OCI-LY1 (cell line): ENCODE data around the gene PAEP.

Experiments used
- H2AFZ ChIP-seq: fragments of 200-600 bp; sonication (generic), shearing (Covaris generic); 2 replicates; pipeline ENCODE4 v1.6.0; 2014; ENCODE audit warnings: antibody characterized with exemption, mild to moderate bottlenecking, low read length
- H3F3A ChIP-seq: fragments of 200-600 bp; sonication (generic), shearing (Covaris generic); 2 replicates; pipeline ENCODE4 v1.6.0; 2014; ENCODE audit warnings: mild to moderate bottlenecking, antibody characterized with exemption, low read length, moderate library complexity; ENCODE audit not compliant: insufficient read depth
- H3K27ac ChIP-seq: fragments of 200-600 bp; sonication (generic); 2 replicates; pipeline ENCODE4 v1.5.1; 2014; ENCODE audit warnings: low read length, mixed run types, mild to moderate bottlenecking, low read depth; ENCODE audit not compliant: poor library complexity, severe bottlenecking
- H3K27me3 ChIP-seq: fragments of 200-600 bp; sonication (generic); 2 replicates; pipeline ENCODE4 v1.6.0; 2014; ENCODE audit warnings: antibody characterized with exemption, mild to moderate bottlenecking, low read length, moderate library complexity; ENCODE audit not compliant: insufficient read depth
- H3K36me3 ChIP-seq: fragments of 200-600 bp; sonication (generic); 2 replicates; pipeline ENCODE4 v1.6.1; 2014; ENCODE audit warnings: mild to moderate bottlenecking, antibody characterized with exemption, low read length, moderate library complexity, mixed read lengths; ENCODE audit not compliant: insufficient read depth
- H3K4me1 ChIP-seq: fragments of 200-600 bp; sonication (generic); 2 replicates; pipeline ENCODE4 v1.5.1; 2014; ENCODE audit warnings: mild to moderate bottlenecking, low read length, moderate library complexity; ENCODE audit not compliant: insufficient read depth, severe bottlenecking
- H3K4me2 ChIP-seq: fragments of 200-600 bp; sonication (generic), shearing (Covaris generic); 2 replicates; pipeline ENCODE4 v1.6.1; 2014; ENCODE audit warnings: low read length
- H3K4me3 ChIP-seq: fragments of 200-600 bp; sonication (generic); 2 replicates; pipeline ENCODE4 v1.5.1; 2014; ENCODE audit warnings: low read length, low read depth, mild to moderate bottlenecking, mixed read lengths; ENCODE audit not compliant: poor library complexity, severe bottlenecking
- H3K79me2 ChIP-seq: fragments of 200-600 bp; shearing (Covaris generic); 2 replicates; pipeline ENCODE4 v1.6.1; 2016; ENCODE audit warnings: mixed run types, low read length, mixed read lengths; ENCODE audit not compliant: insufficient read depth
- H3K9ac ChIP-seq: fragments of 200-600 bp; sonication (generic), shearing (Covaris generic); 2 replicates; pipeline ENCODE4 v1.6.1; 2014; ENCODE audit warnings: mild to moderate bottlenecking, low read length, mixed read lengths
- H3K9me2 ChIP-seq: fragments of 200-600 bp; sonication (generic), shearing (Covaris generic); 2 replicates; pipeline ENCODE4 v1.6.1; 2014; ENCODE audit warnings: low read depth, mild to moderate bottlenecking, low read length, mixed read lengths
- H3K9me3 ChIP-seq: fragments of 200-600 bp; shearing (Covaris generic); 2 replicates; pipeline ENCODE4 v1.6.1; 2014; ENCODE audit warnings: low read length, mixed read lengths
- H4K20me1 ChIP-seq: fragments of 200-600 bp; sonication (generic), shearing (Covaris generic); 2 replicates; pipeline ENCODE4 v1.6.0; 2016; ENCODE audit warnings: mild to moderate bottlenecking, low read length; ENCODE audit not compliant: insufficient read depth
- EZH2 ChIP-seq: fragments of 200-600 bp; sonication (generic), shearing (Covaris generic); IDR thresholded peaks from 2 replicates; pipeline ENCODE4 v1.8.0; 2017; ENCODE audit warnings: borderline replicate concordance, mixed run types, mild to moderate bottlenecking, antibody characterized with exemption, low read length, moderate library complexity, mixed read lengths
- TF ChIP-seq, protein P1 (sequence below): fragments of 200-600 bp; sonication (generic), shearing (Covaris generic); IDR thresholded peaks from 2 replicates; pipeline ENCODE4 v1.5.1; 2017; ENCODE audit warnings: mild to moderate bottlenecking, antibody characterized with exemption, low read length, moderate library complexity, mixed read lengths

The PAEP gene

DNA sequence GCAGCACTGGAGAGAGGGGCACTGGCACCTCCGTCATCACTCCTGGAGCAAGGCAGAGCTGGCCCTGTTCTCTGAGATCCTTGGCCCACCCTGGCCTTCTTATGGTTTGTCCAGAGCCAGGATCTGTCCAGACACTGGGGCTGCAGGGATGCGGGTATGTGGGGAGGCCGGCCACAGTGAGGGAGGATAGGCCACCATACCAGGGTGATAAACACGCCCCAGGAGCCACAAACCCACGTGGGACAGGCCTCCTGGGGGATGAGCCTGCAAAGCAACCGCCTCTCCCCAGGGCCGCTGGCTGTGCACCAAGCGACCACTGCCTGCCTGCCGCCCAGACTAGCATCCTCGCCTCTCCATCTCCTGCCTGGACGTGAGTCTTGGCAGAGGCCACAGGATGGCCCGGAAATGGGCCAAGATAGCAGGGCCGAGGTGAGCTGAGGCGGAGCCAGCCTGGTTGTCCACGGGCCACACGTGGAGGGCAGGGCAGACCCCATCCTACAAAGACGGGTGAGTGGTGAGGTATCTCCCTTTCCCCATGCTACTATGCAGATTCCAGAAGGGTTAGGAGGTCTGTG, 11.1 kb upstream of the PAEP start:
- no peak overlapping the region for H3K27ac ChIP-seq
- no peaks in the 10 kb centered on the region for H3K27me3 ChIP-seq
- H3K9me2 ChIP-seq, result no peaks in the 10 kb centered on the region
- H3K36me3 ChIP-seq, result no peaks in the 10 kb centered on the region
- no peak overlapping the region for H3K9ac ChIP-seq
- H3F3A ChIP-seq, result no peaks in the 10 kb centered on the region
- no peaks in the 10 kb centered on the region for H3K9me3 ChIP-seq
- H2AFZ ChIP-seq, result no peak overlapping the region
- TF ChIP-seq EZH2, result no peak
- TF ChIP-seq, protein P1, sequence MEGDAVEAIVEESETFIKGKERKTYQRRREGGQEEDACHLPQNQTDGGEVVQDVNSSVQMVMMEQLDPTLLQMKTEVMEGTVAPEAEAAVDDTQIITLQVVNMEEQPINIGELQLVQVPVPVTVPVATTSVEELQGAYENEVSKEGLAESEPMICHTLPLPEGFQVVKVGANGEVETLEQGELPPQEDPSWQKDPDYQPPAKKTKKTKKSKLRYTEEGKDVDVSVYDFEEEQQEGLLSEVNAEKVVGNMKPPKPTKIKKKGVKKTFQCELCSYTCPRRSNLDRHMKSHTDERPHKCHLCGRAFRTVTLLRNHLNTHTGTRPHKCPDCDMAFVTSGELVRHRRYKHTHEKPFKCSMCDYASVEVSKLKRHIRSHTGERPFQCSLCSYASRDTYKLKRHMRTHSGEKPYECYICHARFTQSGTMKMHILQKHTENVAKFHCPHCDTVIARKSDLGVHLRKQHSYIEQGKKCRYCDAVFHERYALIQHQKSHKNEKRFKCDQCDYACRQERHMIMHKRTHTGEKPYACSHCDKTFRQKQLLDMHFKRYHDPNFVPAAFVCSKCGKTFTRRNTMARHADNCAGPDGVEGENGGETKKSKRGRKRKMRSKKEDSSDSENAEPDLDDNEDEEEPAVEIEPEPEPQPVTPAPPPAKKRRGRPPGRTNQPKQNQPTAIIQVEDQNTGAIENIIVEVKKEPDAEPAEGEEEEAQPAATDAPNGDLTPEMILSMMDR, result no peak
- H4K20me1 ChIP-seq, result no peaks in the 10 kb centered on the region
- H3K4me2 ChIP-seq, result no peak overlapping the region
- no peaks in the 10 kb centered on the region for H3K79me2 ChIP-seq
- no peak overlapping the region for H3K4me3 ChIP-seq
- H3K4me1 ChIP-seq, result no peaks in the 10 kb centered on the region

DNA sequence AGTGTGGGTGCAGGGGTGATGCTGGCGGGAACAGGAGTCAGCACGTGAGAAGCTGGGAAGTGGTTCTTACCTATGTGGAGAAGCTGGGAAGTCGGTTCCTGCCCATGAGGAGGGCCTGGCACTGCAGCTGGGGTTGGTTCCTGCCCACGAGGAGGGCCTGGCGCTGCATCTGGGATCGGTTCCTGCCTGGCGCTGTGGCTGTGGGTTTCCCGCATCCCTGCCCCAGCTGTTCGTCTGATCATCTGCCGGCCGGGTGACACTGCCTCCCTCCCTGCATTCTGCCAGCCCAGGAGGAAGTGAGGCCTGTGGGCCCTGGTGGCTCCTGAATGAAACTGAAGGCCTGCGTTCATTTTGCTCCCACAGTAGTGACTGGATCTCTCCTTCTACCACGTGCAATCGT, 10.5 kb upstream of the PAEP start:
- no peaks in the 10 kb centered on the region for H3K9me3 ChIP-seq
- no peak overlapping the region for H3K9ac ChIP-seq
- H3K79me2 ChIP-seq, result no peaks in the 10 kb centered on the region
- H3K36me3 ChIP-seq, result no peaks in the 10 kb centered on the region
- TF ChIP-seq EZH2, result no peak
- H3K4me3 ChIP-seq, result no peak overlapping the region
- no peaks in the 10 kb centered on the region for H3F3A ChIP-seq
- no peaks in the 10 kb centered on the region; the same call in 1 of the 2 replicates for H3K27me3 ChIP-seq
- H3K4me1 ChIP-seq, result no peaks in the 10 kb centered on the region
- H2AFZ ChIP-seq, result no peak overlapping the region
- H4K20me1 ChIP-seq, result no peaks in the 10 kb centered on the region
- no peaks in the 10 kb centered on the region for H3K9me2 ChIP-seq
- no peak overlapping the region for H3K27ac ChIP-seq
- H3K4me2 ChIP-seq, result no peak overlapping the region

DNA sequence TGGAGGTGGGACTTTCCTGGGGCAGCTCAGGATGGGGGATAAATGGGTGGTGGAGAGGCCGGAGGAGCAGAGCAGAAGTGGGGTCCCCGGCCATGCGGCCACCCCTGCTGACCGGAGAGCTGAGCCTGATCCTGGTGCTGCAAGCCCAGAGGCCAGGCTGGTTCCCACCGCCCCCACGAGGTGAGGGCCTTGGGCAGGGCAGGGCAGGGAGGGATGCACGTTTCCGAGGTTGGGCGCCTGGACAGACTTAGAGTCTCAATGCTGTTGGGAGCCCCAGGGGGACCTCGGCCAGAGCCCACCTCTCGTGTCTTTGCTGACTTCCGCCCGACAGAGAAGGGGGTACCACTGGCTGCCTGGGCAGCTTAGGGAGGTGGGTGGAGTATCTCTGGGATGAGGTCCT, 10.1 kb upstream of the PAEP start:
- Histone ChIP-seq H3K27me3 (no peaks in the 10 kb centered on the region; the same call in 1 of the 2 replicates), H3K9ac (no peak overlapping the region)
- TF ChIP-seq, protein P1, result no peak
- no peak for TF ChIP-seq EZH2

More for the DNA sequence above, 10.1 kb upstream of the PAEP start:
- H3K36me3 ChIP-seq, result no peaks in the 10 kb centered on the region
- H3K9me2 ChIP-seq, result no peaks in the 10 kb centered on the region
- no peak overlapping the region for H3K4me2 ChIP-seq
- no peaks in the 10 kb centered on the region for H3K79me2 ChIP-seq
- H2AFZ ChIP-seq, result no peak overlapping the region
- no peak overlapping the region for H3K27ac ChIP-seq
- no peak overlapping the region for H3K4me3 ChIP-seq
- H3K9me3 ChIP-seq, result no peaks in the 10 kb centered on the region
- H3F3A ChIP-seq, result no peaks in the 10 kb centered on the region
- no peaks in the 10 kb centered on the region for H4K20me1 ChIP-seq
- no peaks in the 10 kb centered on the region for H3K4me1 ChIP-seq
